RWPE1 (cell line): ENCODE results near the gene MYL12A.

ENCODE experiments used
- CTCF ChIA-PET: fragments of 350-600 bp; sonication (Branson Sonifier 250); formaldehyde crosslinking; extraction: SDS; loops from one replicate; lab custom pipeline; 2021; lab: Yijun Ruan, JAX
- POLR2A ChIA-PET: fragments of 400-600 bp; formaldehyde crosslinking; extraction: SDS; loops from one replicate; lab custom pipeline; 2020; ENCODE audit warnings: antibody characterized with exemption; ENCODE audit not compliant: low non-redundant PET; lab: Yijun Ruan, JAX
- DNase-seq: peaks from one replicate; pipeline ENCODE4 v3.0.0; 2012; ENCODE audit warnings: low spot score
- H3K27ac ChIP-seq: fragments of 450-650 bp; 2 replicates; pipeline ENCODE4 v1.5.1; 2017
- CTCF ChIP-seq: fragments of 450-650 bp; conservative IDR thresholded peaks from 2 replicates; pipeline ENCODE4 v1.5.1; 2017; ENCODE audit warnings: low read depth, mild to moderate bottlenecking

The MYL12A gene

GRCh38 chr18:3248062-3248657 lies 559 bp downstream of the MYL12A start:
- TF ChIP-seq CTCF: no peak
- CTCF ChIA-PET: interaction anchor here (0.6 kb wide), 2 partner anchors 119 to 522 kb away, joined by 3 read pairs; no protein-coding TSS in a partner anchor
- peak overlapping the region; percentile 94 for H3K27ac ChIP-seq
- POLR2A ChIA-PET: interaction anchor here (0.5 to 0.7 kb wide), 4 partner anchors 15 to 1444 kb away, joined by 3 read pairs; no protein-coding TSS in a partner anchor
- no peak for DNase-seq

GRCh38 chr18:3248658-3249359 lies 1.2 kb downstream of the MYL12A start:
- no peak overlapping the region for H3K27ac ChIP-seq
- CTCF ChIA-PET: interaction anchor here (0.6 kb wide), 1 partner anchor 522 kb away, joined by 3 read pairs; no protein-coding TSS in a partner anchor
- POLR2A ChIA-PET: interaction anchor here (0.5 to 0.7 kb wide), 3 partner anchors 15 to 379 kb away, joined by 3 read pairs; no protein-coding TSS in a partner anchor
- no peak for TF ChIP-seq CTCF
- peak; percentile 39 for DNase-seq

DNA sequence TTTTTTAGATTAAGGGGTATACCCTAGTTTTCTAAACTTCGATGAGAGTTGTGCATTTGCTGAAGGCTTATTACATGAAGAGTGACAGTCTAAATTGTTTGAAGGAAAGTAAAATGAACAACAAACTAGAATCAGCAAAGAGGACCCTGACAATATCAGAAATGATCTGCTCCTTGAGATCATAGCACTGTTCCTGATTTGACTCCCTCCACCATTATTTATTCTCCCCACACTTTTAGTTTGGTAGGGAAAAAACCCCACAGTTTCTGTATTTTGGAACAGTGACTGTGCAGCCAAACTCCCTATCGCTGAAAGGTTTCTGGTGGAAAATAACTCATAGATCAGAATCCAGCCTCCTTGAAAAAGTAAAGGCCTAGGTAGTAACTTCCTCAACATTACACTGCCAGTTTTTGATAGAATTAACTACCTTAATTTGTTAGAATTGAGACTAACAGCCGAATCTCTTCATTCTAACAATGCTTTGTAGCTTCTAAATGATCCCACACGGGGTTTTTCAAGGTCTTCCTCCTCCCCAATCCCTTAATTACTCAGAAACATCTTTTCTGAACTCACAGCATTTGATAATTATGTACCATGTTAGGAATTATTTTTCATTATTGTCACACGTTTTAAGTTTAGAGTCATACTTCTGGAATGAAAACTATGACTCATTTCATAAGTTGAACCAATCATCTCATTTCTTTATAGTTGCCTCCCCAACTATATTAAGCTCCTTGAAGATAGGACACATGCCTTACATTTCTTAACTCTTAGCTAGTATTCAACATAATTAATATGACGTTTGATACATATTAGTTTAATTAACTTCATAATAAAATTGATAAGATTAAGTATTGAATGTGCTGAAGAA lies 2.9 kb downstream of the MYL12A start:
- ChIA-PET CTCF (interaction anchor here (0.7 kb wide), 1 partner anchor 14 kb away, joined by 3 read pairs; no protein-coding TSS in a partner anchor), POLR2A (interaction anchor here (0.7 kb wide), 1 partner anchor 11 kb away, joined by 4 read pairs; no protein-coding TSS in a partner anchor)
- DNase-seq: peak; percentile 76
- H3K27ac ChIP-seq: no peak overlapping the region
- TF ChIP-seq CTCF: no peak

DNA sequence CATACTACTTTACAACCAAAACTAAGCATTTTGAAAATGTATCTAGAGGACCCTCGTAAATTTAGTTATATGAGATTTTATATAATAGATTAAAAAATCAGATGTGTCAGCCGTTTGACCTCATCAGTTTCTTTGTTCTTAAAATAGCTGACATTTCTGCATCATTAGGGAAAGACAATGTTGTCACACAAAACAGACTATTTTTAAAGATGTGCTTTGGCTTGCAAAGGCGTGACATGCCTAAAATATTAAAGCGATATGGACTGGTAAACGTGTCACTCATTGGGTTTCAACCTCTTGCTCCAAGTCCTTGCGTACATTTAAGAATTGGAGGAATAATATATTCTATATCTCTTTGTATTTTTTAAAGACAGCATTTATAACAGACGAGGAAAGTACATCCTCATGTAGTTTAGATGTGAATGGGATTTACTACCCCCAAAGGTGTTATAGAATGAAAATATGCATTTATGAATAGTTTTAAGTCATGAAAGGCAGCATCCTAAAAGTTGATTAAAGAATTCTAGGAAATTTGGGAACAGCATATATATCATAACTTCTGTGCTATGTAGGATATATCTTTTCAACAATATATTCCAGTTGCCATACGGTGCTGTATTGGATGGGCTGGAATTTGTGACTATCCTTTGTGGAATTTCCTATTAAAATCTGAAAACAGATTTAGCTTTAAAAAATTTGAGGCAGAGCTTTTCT lies 3.8 kb downstream of the MYL12A start:
- TF ChIP-seq CTCF: no peak
- H3K27ac ChIP-seq: no peak overlapping the region
- ChIA-PET POLR2A (interaction anchor here (0.7 kb wide), 1 partner anchor 10 kb away, joined by 4 read pairs; no protein-coding TSS in a partner anchor), CTCF (interaction anchor here (0.6 to 0.7 kb wide), 2 partner anchors 13 to 269 kb away, joined by 3 to 4 read pairs; no protein-coding TSS in a partner anchor)
- no peak for DNase-seq

DNA sequence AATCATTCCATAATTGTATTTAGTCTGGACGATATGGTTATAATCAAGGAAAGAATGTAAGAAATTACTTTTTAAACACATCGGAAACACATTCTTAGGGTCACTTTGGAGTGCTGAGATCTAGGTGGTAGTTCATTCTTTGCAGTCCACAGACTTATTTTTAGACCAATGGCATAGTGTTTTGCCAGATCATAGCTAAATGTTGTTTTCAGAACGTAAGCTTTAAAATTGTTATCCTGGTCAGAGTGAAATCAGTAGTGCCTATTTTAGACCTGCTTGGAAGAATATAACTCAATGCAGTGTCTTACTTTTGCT lies 4.3 kb downstream of the MYL12A start:
- TF ChIP-seq CTCF: no peak
- ChIA-PET CTCF (interaction anchor here (0.6 kb wide), 1 partner anchor 269 kb away, joined by 4 read pairs; no protein-coding TSS in a partner anchor), POLR2A (no interaction called here)
- DNase-seq: no peak
- no peak overlapping the region for H3K27ac ChIP-seq
